PFSK-1 (cell line): ENCODE measurements around the gene PKD1L1.

Experiments
- FOXP2 ChIP-seq: optimal IDR thresholded peaks from 2 replicates; pipeline ENCODE3; 2011; ENCODE audit warnings: borderline replicate concordance, control low read depth, inconsistent platforms; ENCODE audit not compliant: insufficient read depth; ENCODE audit errors: extremely low read length, extremely low read depth
- POLR2AphosphoS5 ChIP-seq: IDR thresholded peaks from 2 replicates; pipeline ENCODE4 v1.6.1; 2012; ENCODE audit warnings: low read depth, mild to moderate bottlenecking, control low read depth, low read length, moderate library complexity
- SIN3A ChIP-seq: IDR thresholded peaks from 2 replicates; pipeline ENCODE4 v1.6.1; 2012; ENCODE audit warnings: mild to moderate bottlenecking, low read length, moderate library complexity, borderline replicate concordance; ENCODE audit not compliant: insufficient read depth
- TAF1 ChIP-seq: IDR thresholded peaks from 2 replicates; pipeline ENCODE4 v1.6.1; 2012; ENCODE audit warnings: low read length, control low read depth, borderline replicate concordance; ENCODE audit not compliant: insufficient read depth
- TF ChIP-seq, protein P1 (sequence below), 2 experiments: IDR thresholded peaks; 2 replicates each; pipeline versions ENCODE4 v1.6.1 to v1.8.0; 2011 to 2012; ENCODE audit warnings: low read depth in 2 of 2, low read length in 2 of 2, control low read depth in 1 of 2, inconsistent platforms in 1 of 2, mild to moderate bottlenecking in 1 of 2, moderate library complexity in 1 of 2; ENCODE audit not compliant: insufficient read depth in 1 of 2

PKD1L1 gene

GRCh38 chr7:47837826-47838225 lies 110.4 kb downstream of the PKD1L1 start:
- TF ChIP-seq POLR2AphosphoS5 (no peak), SIN3A (no peak)

GRCh38 chr7:47836503-47837202 lies 111.6 kb downstream of the PKD1L1 start:
- TF ChIP-seq TAF1, result no peak
- TF ChIP-seq SIN3A, result no peak
- TF ChIP-seq FOXP2, result no peak
- TF ChIP-seq POLR2AphosphoS5, result no peak
- TF ChIP-seq, protein P1, sequence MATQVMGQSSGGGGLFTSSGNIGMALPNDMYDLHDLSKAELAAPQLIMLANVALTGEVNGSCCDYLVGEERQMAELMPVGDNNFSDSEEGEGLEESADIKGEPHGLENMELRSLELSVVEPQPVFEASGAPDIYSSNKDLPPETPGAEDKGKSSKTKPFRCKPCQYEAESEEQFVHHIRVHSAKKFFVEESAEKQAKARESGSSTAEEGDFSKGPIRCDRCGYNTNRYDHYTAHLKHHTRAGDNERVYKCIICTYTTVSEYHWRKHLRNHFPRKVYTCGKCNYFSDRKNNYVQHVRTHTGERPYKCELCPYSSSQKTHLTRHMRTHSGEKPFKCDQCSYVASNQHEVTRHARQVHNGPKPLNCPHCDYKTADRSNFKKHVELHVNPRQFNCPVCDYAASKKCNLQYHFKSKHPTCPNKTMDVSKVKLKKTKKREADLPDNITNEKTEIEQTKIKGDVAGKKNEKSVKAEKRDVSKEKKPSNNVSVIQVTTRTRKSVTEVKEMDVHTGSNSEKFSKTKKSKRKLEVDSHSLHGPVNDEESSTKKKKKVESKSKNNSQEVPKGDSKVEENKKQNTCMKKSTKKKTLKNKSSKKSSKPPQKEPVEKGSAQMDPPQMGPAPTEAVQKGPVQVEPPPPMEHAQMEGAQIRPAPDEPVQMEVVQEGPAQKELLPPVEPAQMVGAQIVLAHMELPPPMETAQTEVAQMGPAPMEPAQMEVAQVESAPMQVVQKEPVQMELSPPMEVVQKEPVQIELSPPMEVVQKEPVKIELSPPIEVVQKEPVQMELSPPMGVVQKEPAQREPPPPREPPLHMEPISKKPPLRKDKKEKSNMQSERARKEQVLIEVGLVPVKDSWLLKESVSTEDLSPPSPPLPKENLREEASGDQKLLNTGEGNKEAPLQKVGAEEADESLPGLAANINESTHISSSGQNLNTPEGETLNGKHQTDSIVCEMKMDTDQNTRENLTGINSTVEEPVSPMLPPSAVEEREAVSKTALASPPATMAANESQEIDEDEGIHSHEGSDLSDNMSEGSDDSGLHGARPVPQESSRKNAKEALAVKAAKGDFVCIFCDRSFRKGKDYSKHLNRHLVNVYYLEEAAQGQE (IDR thresholded peaks at IDR 0.05; ENCODE audit: insufficient read depth in 1 of 2, low read depth in 2 of 2, low read length in 2 of 2), result no peak

- TF ChIP-seq TAF1 (no peak), POLR2AphosphoS5 (no peak), SIN3A (no peak), FOXP2 (no peak)
- TF ChIP-seq, protein P1 (IDR thresholded peaks at IDR 0.05; ENCODE audit: insufficient read depth in 1 of 2, low read depth in 2 of 2, low read length in 2 of 2), result no peak
Observed at GRCh38 chr7:47836080-47836479, 112.2 kb downstream of the PKD1L1 start.

DNA sequence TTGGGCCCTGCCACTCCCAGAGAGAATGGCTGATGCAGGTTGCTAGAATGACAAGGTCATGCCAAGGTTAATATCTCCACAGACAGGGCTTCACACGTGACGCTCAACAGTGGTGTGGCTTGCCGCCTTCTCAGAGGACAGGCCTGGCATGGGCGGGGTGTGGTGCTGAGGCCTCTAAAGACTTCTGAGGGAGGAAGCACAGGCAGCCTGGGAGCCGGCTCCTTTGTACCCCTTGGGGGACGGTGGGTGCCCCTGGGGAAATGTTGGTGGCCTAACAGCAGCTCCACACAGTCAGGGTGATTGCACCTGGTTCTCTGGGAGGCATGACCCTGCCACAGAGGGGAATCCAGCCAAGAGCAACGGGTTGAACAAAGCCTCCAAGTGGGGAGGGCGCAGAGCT lies 115.1 kb downstream of the PKD1L1 start:
- TF ChIP-seq, protein P1 (IDR thresholded peaks at IDR 0.05; ENCODE audit: insufficient read depth in 1 of 2, low read depth in 2 of 2, low read length in 2 of 2), result no peak
- TF ChIP-seq FOXP2 (no peak), TAF1 (no peak), POLR2AphosphoS5 (no peak)

DNA sequence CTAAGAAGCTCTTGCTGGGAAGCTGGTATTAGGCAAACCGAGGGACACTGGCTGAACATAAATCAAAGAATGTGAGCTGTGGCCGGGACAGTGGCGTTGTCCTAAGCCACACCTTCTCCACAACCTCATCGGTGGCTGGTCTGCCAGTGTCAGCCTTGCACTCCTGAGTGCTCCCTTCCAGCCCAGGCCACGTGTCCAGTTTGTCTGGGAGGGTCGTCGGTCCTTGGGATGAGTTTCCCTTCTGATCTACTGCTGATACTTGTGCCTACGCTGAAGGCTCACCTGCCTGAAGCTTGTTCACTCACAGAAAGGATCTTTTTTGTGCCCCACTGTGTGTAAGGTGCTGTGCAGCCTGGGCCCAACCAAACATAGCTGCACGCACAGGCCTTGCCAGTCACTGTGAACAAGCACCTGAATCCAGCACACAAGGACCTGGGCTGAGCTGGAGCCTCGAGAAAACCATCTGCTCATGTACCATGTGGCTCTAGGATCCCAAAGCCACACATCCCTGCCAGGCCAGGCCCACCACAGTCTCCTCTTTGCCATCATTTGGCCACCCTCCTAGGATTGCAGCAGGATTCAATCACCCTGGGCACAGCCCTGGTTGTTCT lies 116.1 kb downstream of the PKD1L1 start:
- TF ChIP-seq POLR2AphosphoS5 (no peak), TAF1 (no peak), FOXP2 (no peak), SIN3A (no peak)
- TF ChIP-seq, protein P1 (IDR thresholded peaks at IDR 0.05; ENCODE audit: insufficient read depth in 1 of 2, low read depth in 2 of 2, low read length in 2 of 2), result no peak
